ENCODE results near the gene TAF6.
A peak's percentile ranks its signal among the peaks of the same experiment; 100 is the strongest.

TAF6 gene

GRCh38 chr7:100088621-100089457, 30.3 kb downstream of the TAF6 start, which contains the start of gene COPS6:
Gene COPS6, plus strand, starts transcription at chr7:100088969. Its CDS starts 22 bp downstream, at chr7:100088991.
- H3K9ac ChIP-seq (ENCODE audit: low read length in 5 of 5) = peak within 1 kb of the TSS; percentile 57 to 94 (median 89)
- peak within 1 kb of the TSS; percentile 89 to 96 (median 94) for H3K4me3 ChIP-seq (ENCODE audit: low read depth in 1 of 5, low read length in 5 of 5)
- no peaks in the 10 kb centered on the region for H3K27me3 ChIP-seq (ENCODE audit: control insufficient read depth in 5 of 5, insufficient read depth in 4 of 5, low read length in 5 of 5)
- peak within 1 kb of the TSS; percentile 87 for H3K27ac ChIP-seq (ENCODE audit: low read depth, low read length)
- peaks cover 6 to 37% (median 35%) of the 10 kb centered on the region in 5 donors for H3K36me3 ChIP-seq (ENCODE audit: control insufficient read depth in 5 of 5, insufficient read depth in 5 of 5, low read length in 5 of 5)
- peaks cover 10 to 39% (median 28%) of the 10 kb centered on the region in 5 donors for H3K4me1 ChIP-seq (ENCODE audit: control insufficient read depth in 5 of 5, insufficient read depth in 5 of 5, low read length in 5 of 5)
- H3K9me3 ChIP-seq (ENCODE audit: control insufficient read depth in 5 of 5, low read length in 5 of 5) = no peaks in the 10 kb centered on the region

- Histone ChIP-seq H3K9me3 (ENCODE audit: control insufficient read depth in 5 of 5, low read length in 5 of 5) (no peaks in the 10 kb centered on the region), H3K27ac (ENCODE audit: low read depth, low read length) (peak overlapping the region; percentile 87), H3K27me3 (ENCODE audit: control insufficient read depth in 5 of 5, insufficient read depth in 4 of 5, low read length in 5 of 5) (no peaks in the 10 kb centered on the region), H3K4me1 (ENCODE audit: control insufficient read depth in 5 of 5, insufficient read depth in 5 of 5, low read length in 5 of 5) (peaks cover 8 to 32% (median 21%) of the 10 kb centered on the region in 5 donors), H3K4me3 (ENCODE audit: low read depth in 1 of 5, low read length in 5 of 5) (peak overlapping the region; percentile 72 to 96 (median 91)), H3K9ac (ENCODE audit: low read length in 5 of 5) (peak overlapping the region; percentile 57 to 94 (median 89)), H3K36me3 (ENCODE audit: control insufficient read depth in 5 of 5, insufficient read depth in 5 of 5, low read length in 5 of 5) (peaks cover 6 to 30% (median 29%) of the 10 kb centered on the region in 5 donors)
Measured at GRCh38 chr7:100088095-100088620, 31.0 kb downstream of the TAF6 start.

GRCh38 chr7:100087055-100087750, 32.0 kb downstream of the TAF6 start:
- no peaks in the 10 kb centered on the region for H3K27me3 ChIP-seq (ENCODE audit: control insufficient read depth in 5 of 5, insufficient read depth in 4 of 5, low read length in 5 of 5)
- H3K9ac ChIP-seq (ENCODE audit: low read length in 5 of 5) = no peak overlapping the region
- peaks cover 10 to 30% (median 25%) of the 10 kb centered on the region in 5 donors for H3K4me1 ChIP-seq (ENCODE audit: control insufficient read depth in 5 of 5, insufficient read depth in 5 of 5, low read length in 5 of 5)
- no peak overlapping the region for H3K4me3 ChIP-seq (ENCODE audit: low read depth in 1 of 5, low read length in 5 of 5)
- peaks cover 6 to 20% (median 20%) of the 10 kb centered on the region in 5 donors for H3K36me3 ChIP-seq (ENCODE audit: control insufficient read depth in 5 of 5, insufficient read depth in 5 of 5, low read length in 5 of 5)
- no peaks in the 10 kb centered on the region for H3K9me3 ChIP-seq (ENCODE audit: control insufficient read depth in 5 of 5, low read length in 5 of 5)
- no peak overlapping the region for H3K27ac ChIP-seq (ENCODE audit: low read depth, low read length)

GRCh38 chr7:100085515-100085914, 33.6 kb downstream of the TAF6 start:
- Histone ChIP-seq H3K27ac (ENCODE audit: low read depth, low read length) (no peak overlapping the region), H3K4me1 (ENCODE audit: control insufficient read depth in 5 of 5, insufficient read depth in 5 of 5, low read length in 5 of 5) (peaks cover 10 to 38% (median 30%) of the 10 kb centered on the region in 5 donors), H3K36me3 (ENCODE audit: control insufficient read depth in 5 of 5, insufficient read depth in 5 of 5, low read length in 5 of 5) (peaks cover under 1 to 4% (median 3%) of the 10 kb centered on the region in 5 donors), H3K4me3 (ENCODE audit: low read depth in 1 of 5, low read length in 5 of 5) (no peak overlapping the region), H3K9ac (ENCODE audit: low read length in 5 of 5) (no peak overlapping the region), H3K27me3 (ENCODE audit: control insufficient read depth in 5 of 5, insufficient read depth in 4 of 5, low read length in 5 of 5) (no peaks in the 10 kb centered on the region), H3K9me3 (ENCODE audit: control insufficient read depth in 5 of 5, low read length in 5 of 5) (no peaks in the 10 kb centered on the region)

- peaks cover 7 to 38% (median 32%) of the 10 kb centered on the region in 5 donors for H3K4me1 ChIP-seq (ENCODE audit: control insufficient read depth in 5 of 5, insufficient read depth in 5 of 5, low read length in 5 of 5)
- H3K27me3 ChIP-seq (ENCODE audit: control insufficient read depth in 5 of 5, insufficient read depth in 4 of 5, low read length in 5 of 5) = no peaks in the 10 kb centered on the region
- H3K36me3 ChIP-seq (ENCODE audit: control insufficient read depth in 5 of 5, insufficient read depth in 5 of 5, low read length in 5 of 5) = peaks cover 0 to 12% (median 11%) of the 10 kb centered on the region in 5 donors
- H3K9me3 ChIP-seq (ENCODE audit: control insufficient read depth in 5 of 5, low read length in 5 of 5) = no peaks in the 10 kb centered on the region
- H3K4me3 ChIP-seq (ENCODE audit: low read depth in 1 of 5, low read length in 5 of 5) = peak overlapping the region in 2 of 5 donors; percentile 24 to 62
- H3K27ac ChIP-seq (ENCODE audit: low read depth, low read length) = no peak overlapping the region
- H3K9ac ChIP-seq (ENCODE audit: low read length in 5 of 5) = no peak overlapping the region
Measured at GRCh38 chr7:100082978-100083377, 36.2 kb downstream of the TAF6 start.

- H3K9me3 ChIP-seq (ENCODE audit: control insufficient read depth in 5 of 5, low read length in 5 of 5) = no peaks in the 10 kb centered on the region
- peak within 1 kb of the TSS; percentile 92 to 98 (median 96) for H3K4me3 ChIP-seq (ENCODE audit: low read depth in 1 of 5, low read length in 5 of 5)
- H3K27ac ChIP-seq (ENCODE audit: low read depth, low read length) = peak within 1 kb of the TSS; percentile 60
- peaks cover 2 to 19% (median 19%) of the 10 kb centered on the region in 5 donors for H3K36me3 ChIP-seq (ENCODE audit: control insufficient read depth in 5 of 5, insufficient read depth in 5 of 5, low read length in 5 of 5)
- H3K27me3 ChIP-seq (ENCODE audit: control insufficient read depth in 5 of 5, insufficient read depth in 4 of 5, low read length in 5 of 5) = no peaks in the 10 kb centered on the region
- peak within 1 kb of the TSS; percentile 77 to 99 (median 98) for H3K9ac ChIP-seq (ENCODE audit: low read length in 5 of 5)
- H3K4me1 ChIP-seq (ENCODE audit: control insufficient read depth in 5 of 5, insufficient read depth in 5 of 5, low read length in 5 of 5) = peaks cover 7 to 37% (median 30%) of the 10 kb centered on the region in 5 donors
Measured at GRCh38 chr7:100081535-100082102, 37.5 kb downstream of the TAF6 start, which contains the start of gene ZNF3. Gene ZNF3, minus strand, starts transcription at chr7:100081723. Its CDS starts 4,366 bp downstream, at chr7:100077357.

GRCh38 chr7:100080907-100081534, 38.1 kb downstream of the TAF6 start:
- peak overlapping the region; percentile 77 to 99 (median 98) for H3K9ac ChIP-seq (ENCODE audit: low read length in 5 of 5)
- H3K36me3 ChIP-seq (ENCODE audit: control insufficient read depth in 5 of 5, insufficient read depth in 5 of 5, low read length in 5 of 5) = peaks cover 2 to 25% (median 22%) of the 10 kb centered on the region in 5 donors
- peaks cover 7 to 37% (median 30%) of the 10 kb centered on the region in 5 donors for H3K4me1 ChIP-seq (ENCODE audit: control insufficient read depth in 5 of 5, insufficient read depth in 5 of 5, low read length in 5 of 5)
- peak overlapping the region; percentile 60 for H3K27ac ChIP-seq (ENCODE audit: low read depth, low read length)
- H3K27me3 ChIP-seq (ENCODE audit: control insufficient read depth in 5 of 5, insufficient read depth in 4 of 5, low read length in 5 of 5) = no peaks in the 10 kb centered on the region
- H3K9me3 ChIP-seq (ENCODE audit: control insufficient read depth in 5 of 5, low read length in 5 of 5) = no peaks in the 10 kb centered on the region
- peak overlapping the region; percentile 92 to 98 (median 96) for H3K4me3 ChIP-seq (ENCODE audit: low read depth in 1 of 5, low read length in 5 of 5)

GRCh38 chr7:100079024-100079560, 40.1 kb downstream of the TAF6 start:
- no peak overlapping the region for H3K27ac ChIP-seq (ENCODE audit: low read depth, low read length)
- H3K4me1 ChIP-seq (ENCODE audit: control insufficient read depth in 5 of 5, insufficient read depth in 5 of 5, low read length in 5 of 5) = peaks cover 7 to 37% (median 30%) of the 10 kb centered on the region in 5 donors
- H3K36me3 ChIP-seq (ENCODE audit: control insufficient read depth in 5 of 5, insufficient read depth in 5 of 5, low read length in 5 of 5) = peaks cover 7 to 44% (median 42%) of the 10 kb centered on the region in 5 donors
- no peaks in the 10 kb centered on the region for H3K9me3 ChIP-seq (ENCODE audit: control insufficient read depth in 5 of 5, low read length in 5 of 5)
- H3K27me3 ChIP-seq (ENCODE audit: control insufficient read depth in 5 of 5, insufficient read depth in 4 of 5, low read length in 5 of 5) = no peaks in the 10 kb centered on the region
- no peak overlapping the region for H3K4me3 ChIP-seq (ENCODE audit: low read depth in 1 of 5, low read length in 5 of 5)
- H3K9ac ChIP-seq (ENCODE audit: low read length in 5 of 5) = peak overlapping the region in 3 of 5 donors; percentile 16 to 56 (median 41)

GRCh38 chr7:100077205-100077604, 42.0 kb downstream of the TAF6 start:
- Histone ChIP-seq H3K4me1 (ENCODE audit: control insufficient read depth in 5 of 5, insufficient read depth in 5 of 5, low read length in 5 of 5) (peaks cover 2 to 29% (median 23%) of the 10 kb centered on the region in 5 donors), H3K27ac (ENCODE audit: low read depth, low read length) (no peak overlapping the region), H3K9me3 (ENCODE audit: control insufficient read depth in 5 of 5, low read length in 5 of 5) (peaks cover 5 to 9% (median 8%) of the 10 kb centered on the region in 5 donors), H3K36me3 (ENCODE audit: control insufficient read depth in 5 of 5, insufficient read depth in 5 of 5, low read length in 5 of 5) (peaks cover 13 to 63% (median 60%) of the 10 kb centered on the region in 5 donors), H3K9ac (ENCODE audit: low read length in 5 of 5) (no peak overlapping the region), H3K4me3 (ENCODE audit: low read depth in 1 of 5, low read length in 5 of 5) (no peak overlapping the region), H3K27me3 (ENCODE audit: control insufficient read depth in 5 of 5, insufficient read depth in 4 of 5, low read length in 5 of 5) (no peaks in the 10 kb centered on the region)

Measured in subcutaneous abdominal adipose tissue (tissue), 5 donors.